HEK293 (cell line): ENCODE results near the gene CFL1.

Experiments used
- BCL11A ChIP-seq: fragments of 450-650 bp; formaldehyde crosslinking; IDR thresholded peaks from 2 replicates; pipeline ENCODE4 v1.5.1; 2016; ENCODE audit warnings: low read depth, missing biosample characterization, missing genetic modification characterization
- FEZF1 ChIP-seq: fragments of 450-650 bp; formaldehyde crosslinking; IDR thresholded peaks from 2 replicates; pipeline ENCODE4 v1.5.1; 2016; ENCODE audit warnings: missing biosample characterization, missing genetic modification characterization
- HOXA7 ChIP-seq: sonication (generic); formaldehyde crosslinking; IDR thresholded peaks from 2 replicates; pipeline ENCODE4 v1.8.1; 2022; ENCODE audit warnings: missing genetic modification reagents, borderline replicate concordance
- KLF8 ChIP-seq: fragments of 450-650 bp; formaldehyde crosslinking; IDR thresholded peaks from 2 replicates; pipeline ENCODE4 v1.5.1; 2016; ENCODE audit warnings: missing biosample characterization, missing genetic modification characterization
- KLF9 ChIP-seq: fragments of 450-650 bp; formaldehyde crosslinking; IDR thresholded peaks from 2 replicates; pipeline ENCODE4 v1.5.1; 2016; ENCODE audit warnings: missing biosample characterization, missing genetic modification characterization, low read depth
- OVOL3 ChIP-seq: fragments of 450-650 bp; formaldehyde crosslinking; IDR thresholded peaks from 2 replicates; pipeline ENCODE4 v1.5.1; 2016; ENCODE audit warnings: missing biosample characterization, missing genetic modification characterization
- REPIN1 ChIP-seq: fragments of 450-650 bp; formaldehyde crosslinking; IDR thresholded peaks from 2 replicates; pipeline ENCODE4 v1.5.1; 2017; ENCODE audit warnings: missing biosample characterization, missing genetic modification characterization, low read depth
- SALL2 ChIP-seq: fragments of 450-650 bp; formaldehyde crosslinking; IDR thresholded peaks from 2 replicates; pipeline ENCODE4 v1.5.0; 2017; ENCODE audit warnings: missing biosample characterization, mild to moderate bottlenecking, missing genetic modification characterization, borderline replicate concordance
- ZBTB1 ChIP-seq: fragments of 450-650 bp; formaldehyde crosslinking; IDR thresholded peaks from 2 replicates; pipeline ENCODE4 v1.5.1; 2016; ENCODE audit warnings: missing biosample characterization, missing genetic modification characterization
- ZBTB8A ChIP-seq: fragments of 450-650 bp; formaldehyde crosslinking; IDR thresholded peaks from 2 replicates; pipeline ENCODE4 v1.5.1; 2016; ENCODE audit warnings: missing biosample characterization, missing genetic modification characterization
- ZIC2 ChIP-seq: fragments of 450-650 bp; formaldehyde crosslinking; IDR thresholded peaks from 2 replicates; pipeline ENCODE4 v1.5.1; 2016; ENCODE audit warnings: missing biosample characterization, missing genetic modification characterization
- ZNF138 ChIP-seq: fragments of 450-650 bp; formaldehyde crosslinking; IDR thresholded peaks from 2 replicates; pipeline ENCODE4 v1.5.1; 2016; ENCODE audit warnings: missing biosample characterization, missing genetic modification characterization, borderline replicate concordance
- ZNF146 ChIP-seq: fragments of 450-650 bp; formaldehyde crosslinking; IDR thresholded peaks from 2 replicates; pipeline ENCODE4 v1.5.1; 2016; ENCODE audit warnings: missing biosample characterization, missing genetic modification characterization
- ZNF16 ChIP-seq: fragments of 450-650 bp; formaldehyde crosslinking; IDR thresholded peaks from 2 replicates; pipeline ENCODE4 v1.5.1; 2016; ENCODE audit warnings: low read depth, missing biosample characterization, missing genetic modification characterization
- ZNF2 ChIP-seq: fragments of 450-650 bp; formaldehyde crosslinking; IDR thresholded peaks from 2 replicates; pipeline ENCODE4 v1.5.1; 2016; ENCODE audit warnings: missing biosample characterization, missing genetic modification characterization
- ZNF239 ChIP-seq: fragments of 450-650 bp; formaldehyde crosslinking; IDR thresholded peaks from 2 replicates; pipeline ENCODE4 v1.5.1; 2016; ENCODE audit warnings: missing biosample characterization, missing genetic modification characterization
- ZNF24 ChIP-seq: fragments of 450-650 bp; formaldehyde crosslinking; IDR thresholded peaks from 2 replicates; pipeline ENCODE4 v1.5.1; 2016; ENCODE audit warnings: missing biosample characterization, missing genetic modification characterization
- ZNF248 ChIP-seq: fragments of 450-650 bp; formaldehyde crosslinking; IDR thresholded peaks from 2 replicates; pipeline ENCODE4 v1.5.1; 2017; ENCODE audit warnings: missing biosample characterization, missing genetic modification characterization
- ZNF324 ChIP-seq: fragments of 450-650 bp; formaldehyde crosslinking; IDR thresholded peaks from 2 replicates; pipeline ENCODE4 v1.5.1; 2016; ENCODE audit warnings: missing biosample characterization, missing genetic modification characterization
- ZNF398 ChIP-seq: fragments of 450-650 bp; formaldehyde crosslinking; IDR thresholded peaks from 2 replicates; pipeline ENCODE4 v1.5.1; 2017; ENCODE audit warnings: missing biosample characterization, missing genetic modification characterization
- ZNF48 ChIP-seq: fragments of 450-650 bp; formaldehyde crosslinking; IDR thresholded peaks from 2 replicates; pipeline ENCODE4 v1.5.1; 2016; ENCODE audit warnings: missing biosample characterization, missing genetic modification characterization
- ZNF518A ChIP-seq: fragments of 450-650 bp; formaldehyde crosslinking; conservative IDR thresholded peaks from 2 replicates; pipeline ENCODE4 v1.5.1; 2016; ENCODE audit warnings: low read depth, missing biosample characterization, missing genetic modification characterization
- ZNF530 ChIP-seq: fragments of 450-650 bp; formaldehyde crosslinking; IDR thresholded peaks from 2 replicates; pipeline ENCODE4 v1.5.1; 2016; ENCODE audit warnings: low read depth, missing biosample characterization, missing genetic modification characterization
- ZNF549 ChIP-seq: fragments of 450-650 bp; IDR thresholded peaks from 2 replicates; pipeline ENCODE4 v1.5.1; 2018; ENCODE audit warnings: missing biosample characterization, missing genetic modification characterization, mild to moderate bottlenecking, inconsistent platforms, moderate library complexity
- ZNF558 ChIP-seq: fragments of 450-650 bp; formaldehyde crosslinking; IDR thresholded peaks from 2 replicates; pipeline ENCODE4 v1.5.1; 2016; ENCODE audit warnings: missing biosample characterization, missing genetic modification characterization
- ZNF654 ChIP-seq: fragments of 450-650 bp; formaldehyde crosslinking; IDR thresholded peaks from 2 replicates; pipeline ENCODE4 v1.5.1; 2016; ENCODE audit warnings: low read depth, missing biosample characterization, missing genetic modification characterization
- ZNF747 ChIP-seq: fragments of 450-650 bp; formaldehyde crosslinking; IDR thresholded peaks from 2 replicates; pipeline ENCODE4 v1.5.1; 2016; ENCODE audit warnings: missing biosample characterization, missing genetic modification characterization
- ZNF785 ChIP-seq: fragments of 450-650 bp; formaldehyde crosslinking; IDR thresholded peaks from 2 replicates; pipeline ENCODE4 v1.5.1; 2016; ENCODE audit warnings: missing biosample characterization, missing genetic modification characterization
- TF ChIP-seq, protein P1 (sequence below): fragments of 450-650 bp; formaldehyde crosslinking; IDR thresholded peaks from 2 replicates; pipeline ENCODE4 v1.5.1; 2016; ENCODE audit warnings: missing biosample characterization, missing genetic modification characterization
- TF ChIP-seq, protein P2 (sequence below): fragments of 450-650 bp; formaldehyde crosslinking; IDR thresholded peaks from 2 replicates; pipeline ENCODE4 v1.5.1; 2016; ENCODE audit warnings: missing biosample characterization, missing genetic modification characterization, borderline replicate concordance

Gene CFL1

GRCh38 chr11:65884716-65885092, 26.7 kb upstream of the CFL1 start (continued):
- TF ChIP-seq BCL11A (tag by site-specific recombination) (0 out of 2 replicates have a peak, but pooled peaks have one; percentile 35), ZBTB1 (no peak), KLF9 (tag by site-specific recombination) (0 out of 2 replicates have a peak, but pooled peaks have one; percentile 27), FEZF1 (tag by site-specific recombination) (no peak), ZNF398 (no peak), ZNF146 (no peak), ZNF324 (no peak), ZNF48 (tag by site-specific recombination) (no peak), ZNF654 (tag by site-specific recombination) (peak; percentile 69), ZNF16 (tag by site-specific recombination) (no peak), ZNF248 (tag by site-specific recombination) (no peak), ZIC2 (tag by site-specific recombination) (no peak), ZNF518A (no peak), REPIN1 (tag by site-specific recombination) (no peak), ZNF24 (tag by site-specific recombination) (no peak), ZNF747 (no peak), ZNF239 (no peak), OVOL3 (tag by site-specific recombination) (no peak), ZBTB8A (tag by site-specific recombination) (no peak), HOXA7 (CRISPR knock-in tag) (no peak), KLF8 (tag by site-specific recombination) (no peak), ZNF138 (no peak), SALL2 (tag by site-specific recombination) (no peak), ZNF785 (tag by site-specific recombination) (no peak), ZNF2 (no peak), ZNF549 (tag by site-specific recombination) (no peak), ZNF558 (no peak), ZNF530 (tag by site-specific recombination) (no peak)
- TF ChIP-seq, protein P1, sequence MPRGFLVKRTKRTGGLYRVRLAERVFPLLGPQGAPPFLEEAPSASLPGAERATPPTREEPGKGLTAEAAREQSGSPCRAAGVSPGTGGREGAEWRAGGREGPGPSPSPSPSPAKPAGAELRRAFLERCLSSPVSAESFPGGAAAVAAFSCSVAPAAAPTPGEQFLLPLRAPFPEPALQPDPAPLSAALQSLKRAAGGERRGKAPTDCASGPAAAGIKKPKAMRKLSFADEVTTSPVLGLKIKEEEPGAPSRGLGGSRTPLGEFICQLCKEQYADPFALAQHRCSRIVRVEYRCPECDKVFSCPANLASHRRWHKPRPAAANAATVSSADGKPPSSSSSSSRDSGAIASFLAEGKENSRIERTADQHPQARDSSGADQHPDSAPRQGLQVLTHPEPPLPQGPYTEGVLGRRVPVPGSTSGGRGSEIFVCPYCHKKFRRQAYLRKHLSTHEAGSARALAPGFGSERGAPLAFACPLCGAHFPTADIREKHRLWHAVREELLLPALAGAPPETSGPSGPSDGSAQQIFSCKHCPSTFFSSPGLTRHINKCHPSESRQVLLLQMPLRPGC = no peak
- TF ChIP-seq, protein P2, sequence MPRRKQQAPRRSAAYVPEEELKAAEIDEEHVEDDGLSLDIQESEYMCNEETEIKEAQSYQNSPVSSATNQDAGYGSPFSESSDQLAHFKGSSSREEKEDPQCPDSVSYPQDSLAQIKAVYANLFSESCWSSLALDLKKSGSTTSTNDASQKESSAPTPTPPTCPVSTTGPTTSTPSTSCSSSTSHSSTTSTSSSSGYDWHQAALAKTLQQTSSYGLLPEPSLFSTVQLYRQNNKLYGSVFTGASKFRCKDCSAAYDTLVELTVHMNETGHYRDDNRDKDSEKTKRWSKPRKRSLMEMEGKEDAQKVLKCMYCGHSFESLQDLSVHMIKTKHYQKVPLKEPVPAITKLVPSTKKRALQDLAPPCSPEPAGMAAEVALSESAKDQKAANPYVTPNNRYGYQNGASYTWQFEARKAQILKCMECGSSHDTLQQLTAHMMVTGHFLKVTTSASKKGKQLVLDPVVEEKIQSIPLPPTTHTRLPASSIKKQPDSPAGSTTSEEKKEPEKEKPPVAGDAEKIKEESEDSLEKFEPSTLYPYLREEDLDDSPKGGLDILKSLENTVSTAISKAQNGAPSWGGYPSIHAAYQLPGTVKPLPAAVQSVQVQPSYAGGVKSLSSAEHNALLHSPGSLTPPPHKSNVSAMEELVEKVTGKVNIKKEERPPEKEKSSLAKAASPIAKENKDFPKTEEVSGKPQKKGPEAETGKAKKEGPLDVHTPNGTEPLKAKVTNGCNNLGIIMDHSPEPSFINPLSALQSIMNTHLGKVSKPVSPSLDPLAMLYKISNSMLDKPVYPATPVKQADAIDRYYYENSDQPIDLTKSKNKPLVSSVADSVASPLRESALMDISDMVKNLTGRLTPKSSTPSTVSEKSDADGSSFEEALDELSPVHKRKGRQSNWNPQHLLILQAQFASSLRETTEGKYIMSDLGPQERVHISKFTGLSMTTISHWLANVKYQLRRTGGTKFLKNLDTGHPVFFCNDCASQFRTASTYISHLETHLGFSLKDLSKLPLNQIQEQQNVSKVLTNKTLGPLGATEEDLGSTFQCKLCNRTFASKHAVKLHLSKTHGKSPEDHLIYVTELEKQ (tag by site-specific recombination) = no peak
